ENCODE results near the gene CASZ1. TPM values are rescaled to one million over a fixed set of nuclear protein-coding genes. Genes with fewer than 3 reads are reported as not detected.

Gene CASZ1
- total RNA-seq, 1 donor from 2014 or later, result 26.1 TPM

GRCh38 chr1:10776190-10776905 is 20.1 kb downstream of the CASZ1 start:
- H3K9me3 ChIP-seq (ENCODE audit: control insufficient read depth in 3 of 3, low read length in 3 of 3), result no peaks in the 10 kb centered on the region
- H3K9ac ChIP-seq (ENCODE audit: low read depth in 1 of 3, low read length in 3 of 3), result peak overlapping the region in 2 of 3 donors; percentile 14 to 40
- no peaks in the 10 kb centered on the region for H3K27me3 ChIP-seq (ENCODE audit: control insufficient read depth in 3 of 3, insufficient read depth in 3 of 3, low read length in 3 of 3)
- H3K4me1 ChIP-seq (ENCODE audit: control insufficient read depth in 3 of 3, insufficient read depth in 3 of 3, low read length in 3 of 3), result peaks cover 62 to 93% (median 71%) of the 10 kb centered on the region in 3 donors
- no peak overlapping the region for H3K4me3 ChIP-seq (ENCODE audit: low read length in 3 of 3)
- H3K36me3 ChIP-seq (ENCODE audit: control insufficient read depth in 3 of 3, insufficient read depth in 3 of 3, low read length in 3 of 3), result no peaks in the 10 kb centered on the region
- H3K27ac ChIP-seq (ENCODE audit: low read depth, low read length), result no peak overlapping the region

- Histone ChIP-seq H3K27ac (ENCODE audit: low read depth, low read length) (no peak overlapping the region), H3K4me1 (ENCODE audit: control insufficient read depth in 3 of 3, insufficient read depth in 3 of 3, low read length in 3 of 3) (peaks cover 57 to 87% (median 65%) of the 10 kb centered on the region in 3 donors)
Observed at GRCh38 chr1:10775763-10776162, 20.7 kb downstream of the CASZ1 start.

GRCh38 chr1:10774615-10775310 is 21.7 kb downstream of the CASZ1 start:
- no peaks in the 10 kb centered on the region for H3K27me3 ChIP-seq (ENCODE audit: control insufficient read depth in 3 of 3, insufficient read depth in 3 of 3, low read length in 3 of 3)
- H3K4me3 ChIP-seq (ENCODE audit: low read length in 3 of 3), result no peak overlapping the region
- peak overlapping the region in 2 of 3 donors; percentile 36 to 62 for H3K9ac ChIP-seq (ENCODE audit: low read depth in 1 of 3, low read length in 3 of 3)
- peaks cover 47 to 77% (median 57%) of the 10 kb centered on the region in 3 donors for H3K4me1 ChIP-seq (ENCODE audit: control insufficient read depth in 3 of 3, insufficient read depth in 3 of 3, low read length in 3 of 3)
- no peaks in the 10 kb centered on the region for H3K9me3 ChIP-seq (ENCODE audit: control insufficient read depth in 3 of 3, low read length in 3 of 3)
- H3K27ac ChIP-seq (ENCODE audit: low read depth, low read length), result no peak overlapping the region
- no peaks in the 10 kb centered on the region for H3K36me3 ChIP-seq (ENCODE audit: control insufficient read depth in 3 of 3, insufficient read depth in 3 of 3, low read length in 3 of 3)

More at GRCh38 chr1:10775763-10776162, 20.7 kb downstream of the CASZ1 start:
- Histone ChIP-seq H3K36me3 (ENCODE audit: control insufficient read depth in 3 of 3, insufficient read depth in 3 of 3, low read length in 3 of 3) (no peaks in the 10 kb centered on the region), H3K9me3 (ENCODE audit: control insufficient read depth in 3 of 3, low read length in 3 of 3) (no peaks in the 10 kb centered on the region), H3K4me3 (ENCODE audit: low read length in 3 of 3) (no peak overlapping the region), H3K9ac (ENCODE audit: low read depth in 1 of 3, low read length in 3 of 3) (peak overlapping the region in 2 of 3 donors; percentile 14 to 50), H3K27me3 (ENCODE audit: control insufficient read depth in 3 of 3, insufficient read depth in 3 of 3, low read length in 3 of 3) (no peaks in the 10 kb centered on the region)

GRCh38 chr1:10773851-10774614 is 22.4 kb downstream of the CASZ1 start:
- Histone ChIP-seq H3K27me3 (ENCODE audit: control insufficient read depth in 3 of 3, insufficient read depth in 3 of 3, low read length in 3 of 3) (no peaks in the 10 kb centered on the region), H3K4me1 (ENCODE audit: control insufficient read depth in 3 of 3, insufficient read depth in 3 of 3, low read length in 3 of 3) (peaks cover 45 to 71% (median 56%) of the 10 kb centered on the region in 3 donors), H3K9ac (ENCODE audit: low read depth in 1 of 3, low read length in 3 of 3) (peak overlapping the region; percentile 33 to 62 (median 36)), H3K27ac (ENCODE audit: low read depth, low read length) (no peak overlapping the region), H3K9me3 (ENCODE audit: control insufficient read depth in 3 of 3, low read length in 3 of 3) (no peaks in the 10 kb centered on the region), H3K4me3 (ENCODE audit: low read length in 3 of 3) (peak overlapping the region in 1 of 3 donors; percentile 6), H3K36me3 (ENCODE audit: control insufficient read depth in 3 of 3, insufficient read depth in 3 of 3, low read length in 3 of 3) (no peaks in the 10 kb centered on the region)

GRCh38 chr1:10773376-10773775 is 23.1 kb downstream of the CASZ1 start:
- H3K27ac ChIP-seq (ENCODE audit: low read depth, low read length), result no peak overlapping the region
- H3K4me3 ChIP-seq (ENCODE audit: low read length in 3 of 3), result peak overlapping the region in 1 of 3 donors; percentile 22
- H3K9ac ChIP-seq (ENCODE audit: low read depth in 1 of 3, low read length in 3 of 3), result peak overlapping the region in 2 of 3 donors; percentile 33 to 62
- H3K4me1 ChIP-seq (ENCODE audit: control insufficient read depth in 3 of 3, insufficient read depth in 3 of 3, low read length in 3 of 3), result peaks cover 45 to 69% (median 52%) of the 10 kb centered on the region in 3 donors
- no peaks in the 10 kb centered on the region for H3K36me3 ChIP-seq (ENCODE audit: control insufficient read depth in 3 of 3, insufficient read depth in 3 of 3, low read length in 3 of 3)
- no peaks in the 10 kb centered on the region for H3K27me3 ChIP-seq (ENCODE audit: control insufficient read depth in 3 of 3, insufficient read depth in 3 of 3, low read length in 3 of 3)
- no peaks in the 10 kb centered on the region for H3K9me3 ChIP-seq (ENCODE audit: control insufficient read depth in 3 of 3, low read length in 3 of 3)

- Histone ChIP-seq H3K27me3 (ENCODE audit: control insufficient read depth in 3 of 3, insufficient read depth in 3 of 3, low read length in 3 of 3) (no peaks in the 10 kb centered on the region), H3K36me3 (ENCODE audit: control insufficient read depth in 3 of 3, insufficient read depth in 3 of 3, low read length in 3 of 3) (no peaks in the 10 kb centered on the region), H3K27ac (ENCODE audit: low read depth, low read length) (no peak overlapping the region), H3K9ac (ENCODE audit: low read depth in 1 of 3, low read length in 3 of 3) (peak overlapping the region in 1 of 3 donors; percentile 16), H3K9me3 (ENCODE audit: control insufficient read depth in 3 of 3, low read length in 3 of 3) (no peaks in the 10 kb centered on the region), H3K4me1 (ENCODE audit: control insufficient read depth in 3 of 3, insufficient read depth in 3 of 3, low read length in 3 of 3) (peaks cover 48 to 67% (median 52%) of the 10 kb centered on the region in 3 donors), H3K4me3 (ENCODE audit: low read length in 3 of 3) (no peak overlapping the region)
Observed at GRCh38 chr1:10772711-10773110, 23.7 kb downstream of the CASZ1 start.

GRCh38 chr1:10771789-10772188 is 24.7 kb downstream of the CASZ1 start:
- no peaks in the 10 kb centered on the region for H3K36me3 ChIP-seq (ENCODE audit: control insufficient read depth in 3 of 3, insufficient read depth in 3 of 3, low read length in 3 of 3)
- peaks cover 54 to 59% (median 55%) of the 10 kb centered on the region in 3 donors for H3K4me1 ChIP-seq (ENCODE audit: control insufficient read depth in 3 of 3, insufficient read depth in 3 of 3, low read length in 3 of 3)
- H3K27me3 ChIP-seq (ENCODE audit: control insufficient read depth in 3 of 3, insufficient read depth in 3 of 3, low read length in 3 of 3), result no peaks in the 10 kb centered on the region
- H3K9me3 ChIP-seq (ENCODE audit: control insufficient read depth in 3 of 3, low read length in 3 of 3), result no peaks in the 10 kb centered on the region
- H3K4me3 ChIP-seq (ENCODE audit: low read length in 3 of 3), result no peak overlapping the region
- H3K9ac ChIP-seq (ENCODE audit: low read depth in 1 of 3, low read length in 3 of 3), result no peak overlapping the region
- no peak overlapping the region for H3K27ac ChIP-seq (ENCODE audit: low read depth, low read length)

- H3K36me3 ChIP-seq (ENCODE audit: control insufficient read depth in 3 of 3, insufficient read depth in 3 of 3, low read length in 3 of 3), result no peaks in the 10 kb centered on the region
- H3K27ac ChIP-seq (ENCODE audit: low read depth, low read length), result no peak overlapping the region
- no peak overlapping the region for H3K4me3 ChIP-seq (ENCODE audit: low read length in 3 of 3)
- H3K9me3 ChIP-seq (ENCODE audit: control insufficient read depth in 3 of 3, low read length in 3 of 3), result no peaks in the 10 kb centered on the region
- peaks cover 52 to 59% (median 54%) of the 10 kb centered on the region in 3 donors for H3K4me1 ChIP-seq (ENCODE audit: control insufficient read depth in 3 of 3, insufficient read depth in 3 of 3, low read length in 3 of 3)
- no peaks in the 10 kb centered on the region for H3K27me3 ChIP-seq (ENCODE audit: control insufficient read depth in 3 of 3, insufficient read depth in 3 of 3, low read length in 3 of 3)
- H3K9ac ChIP-seq (ENCODE audit: low read depth in 1 of 3, low read length in 3 of 3), result no peak overlapping the region
Observed at GRCh38 chr1:10768552-10768951, 27.9 kb downstream of the CASZ1 start.

- no peak overlapping the region for H3K9ac ChIP-seq (ENCODE audit: low read depth in 1 of 3, low read length in 3 of 3)
- H3K4me1 ChIP-seq (ENCODE audit: control insufficient read depth in 3 of 3, insufficient read depth in 3 of 3, low read length in 3 of 3), result peaks cover 53 to 61% (median 55%) of the 10 kb centered on the region in 3 donors
- H3K27ac ChIP-seq (ENCODE audit: low read depth, low read length), result no peak overlapping the region
- H3K27me3 ChIP-seq (ENCODE audit: control insufficient read depth in 3 of 3, insufficient read depth in 3 of 3, low read length in 3 of 3), result no peaks in the 10 kb centered on the region
- H3K9me3 ChIP-seq (ENCODE audit: control insufficient read depth in 3 of 3, low read length in 3 of 3), result no peaks in the 10 kb centered on the region
- H3K36me3 ChIP-seq (ENCODE audit: control insufficient read depth in 3 of 3, insufficient read depth in 3 of 3, low read length in 3 of 3), result no peaks in the 10 kb centered on the region
- no peak overlapping the region for H3K4me3 ChIP-seq (ENCODE audit: low read length in 3 of 3)
Observed at GRCh38 chr1:10767282-10767681, 29.2 kb downstream of the CASZ1 start.
